ENCODE measurements around the gene FNDC8.

DNA sequence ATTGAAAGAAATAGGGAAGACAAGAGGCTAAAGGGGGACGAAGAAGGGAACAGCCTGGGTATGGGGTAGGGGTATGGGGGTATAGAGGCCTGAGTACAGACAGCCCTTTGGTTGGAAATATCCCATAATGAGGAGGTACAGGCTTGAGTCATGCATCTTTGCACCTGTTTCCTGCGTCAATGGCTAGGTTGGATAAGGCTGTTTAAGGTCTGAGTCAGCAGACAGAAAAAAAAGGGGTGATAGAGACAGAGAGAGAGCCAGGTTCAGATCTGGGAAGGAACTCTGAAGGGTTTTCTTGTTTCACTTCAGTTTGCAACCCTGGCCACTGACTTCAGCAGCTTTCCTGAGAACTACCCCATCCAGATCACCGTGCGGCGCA is 8.5 kb downstream of the FNDC8 start:
- TF ChIP-seq POLR2A (IDR thresholded peaks at IDR 0.05), result no peak
- TF ChIP-seq, protein P1, sequence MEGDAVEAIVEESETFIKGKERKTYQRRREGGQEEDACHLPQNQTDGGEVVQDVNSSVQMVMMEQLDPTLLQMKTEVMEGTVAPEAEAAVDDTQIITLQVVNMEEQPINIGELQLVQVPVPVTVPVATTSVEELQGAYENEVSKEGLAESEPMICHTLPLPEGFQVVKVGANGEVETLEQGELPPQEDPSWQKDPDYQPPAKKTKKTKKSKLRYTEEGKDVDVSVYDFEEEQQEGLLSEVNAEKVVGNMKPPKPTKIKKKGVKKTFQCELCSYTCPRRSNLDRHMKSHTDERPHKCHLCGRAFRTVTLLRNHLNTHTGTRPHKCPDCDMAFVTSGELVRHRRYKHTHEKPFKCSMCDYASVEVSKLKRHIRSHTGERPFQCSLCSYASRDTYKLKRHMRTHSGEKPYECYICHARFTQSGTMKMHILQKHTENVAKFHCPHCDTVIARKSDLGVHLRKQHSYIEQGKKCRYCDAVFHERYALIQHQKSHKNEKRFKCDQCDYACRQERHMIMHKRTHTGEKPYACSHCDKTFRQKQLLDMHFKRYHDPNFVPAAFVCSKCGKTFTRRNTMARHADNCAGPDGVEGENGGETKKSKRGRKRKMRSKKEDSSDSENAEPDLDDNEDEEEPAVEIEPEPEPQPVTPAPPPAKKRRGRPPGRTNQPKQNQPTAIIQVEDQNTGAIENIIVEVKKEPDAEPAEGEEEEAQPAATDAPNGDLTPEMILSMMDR (IDR thresholded peaks at IDR 0.05), result no peak
